Central memory CD8-positive, alpha-beta T cell (primary cell): Measurements from ENCODE around the gene PACS1.
A peak's percentile ranks its signal among the peaks of the same experiment; 100 is the strongest.
"Not testable (repeated sequence)": the region's sequence is repeated elsewhere in the genome, so short reads cannot be mapped to it uniquely, and the experiment has no call there.

Experiments used
- ATAC-seq: fragments of 150-1000 bp; cut with Tn5 transposase; replicated peaks from 2 replicates; pipeline ENCODE4 v1.10.0; 2022; ENCODE audit warnings: mild to moderate bottlenecking, moderate FRiP score, moderate number of reproducible peaks; ENCODE audit not compliant: poor library complexity, severe bottlenecking; ENCODE audit errors: extremely low read depth
- DNase-seq, 2 donors: peaks; one replicate each; pipeline ENCODE4 v3.0.0; 2021; ENCODE audit warnings: low spot score in 2 of 2
- H3K27ac Mint-ChIP-seq: one replicate; pipeline ENCODE4 v1.8.0; 2022; ENCODE audit warnings: low read depth, mild to moderate bottlenecking, moderate library complexity, mixed read lengths
- H3K27me3 Mint-ChIP-seq: one replicate; pipeline ENCODE4 v1.8.0; 2022; ENCODE audit warnings: mixed read lengths
- H3K36me3 Mint-ChIP-seq: one replicate; pipeline ENCODE4 v1.8.0; 2022; ENCODE audit warnings: mild to moderate bottlenecking, moderate library complexity, mixed read lengths; ENCODE audit not compliant: insufficient read depth
- H3K4me1 Mint-ChIP-seq: one replicate; pipeline ENCODE4 v1.8.0; 2022; ENCODE audit warnings: mixed read lengths
- H3K4me3 Mint-ChIP-seq: one replicate; pipeline ENCODE4 v1.8.0; 2022; ENCODE audit warnings: mild to moderate bottlenecking, moderate library complexity, mixed read lengths
- H3K9me3 Mint-ChIP-seq: one replicate; pipeline ENCODE4 v1.8.0; 2022; ENCODE audit warnings: mixed read lengths

PACS1 gene

GRCh38 chr11:66069715-66070603, at the start of gene PACS1:
Gene PACS1, plus strand, starts transcription at chr11:66070272. Its CDS starts 215 bp downstream, at chr11:66070487.
- H3K27ac Mint-ChIP-seq = peak within 1 kb of the TSS; percentile 97
- peak within 1 kb of the TSS; percentile 98 for H3K4me3 Mint-ChIP-seq
- peaks cover 56% of the 10 kb centered on the region for H3K36me3 Mint-ChIP-seq
- ATAC-seq (peak; percentile 66), DNase-seq (peak; percentile 57 to 70)
- H3K27me3 Mint-ChIP-seq = no peaks in the 10 kb centered on the region
- H3K9me3 Mint-ChIP-seq = no peaks in the 10 kb centered on the region
- peaks cover 57% of the 10 kb centered on the region for H3K4me1 Mint-ChIP-seq

GRCh38 chr11:66020618-66021357, 49.3 kb upstream of the PACS1 start:
- no peaks in the 10 kb centered on the region for H3K36me3 Mint-ChIP-seq
- no peak for DNase-seq

GRCh38 chr11:66022401-66023185, 47.5 kb upstream of the PACS1 start:
- Mint-ChIP-seq H3K4me3 (no peak overlapping the region), H3K9me3 (no peaks in the 10 kb centered on the region), H3K4me1 (peaks cover 9% of the 10 kb centered on the region), H3K27me3 (peaks cover 9% of the 10 kb centered on the region), H3K36me3 (no peaks in the 10 kb centered on the region), H3K27ac (no peak overlapping the region)
- DNase-seq (peak; percentile 59 to 76), ATAC-seq (peak; percentile 82)

More at GRCh38 chr11:66020618-66021357, 49.3 kb upstream of the PACS1 start:
- Mint-ChIP-seq H3K9me3 (no peaks in the 10 kb centered on the region), H3K27ac (no peak overlapping the region), H3K27me3 (peaks cover 9% of the 10 kb centered on the region), H3K4me3 (no peak overlapping the region), H3K4me1 (peaks cover 9% of the 10 kb centered on the region)
- no peak for ATAC-seq

- H3K9me3 Mint-ChIP-seq, H3K27ac Mint-ChIP-seq: not testable (repeated sequence)
These were observed 47.0 kb upstream of the PACS1 start for GRCh38 chr11:66023186-66023440.

GRCh38 chr11:66026017-66026529, 44.0 kb upstream of the PACS1 start, which contains the start of gene CATSPER1:
Gene CATSPER1, minus strand, starts transcription at chr11:66026479. Its CDS starts 100 bp downstream, at chr11:66026379.
- ATAC-seq = no peak
- H3K4me3 Mint-ChIP-seq = no peak within 1 kb of the TSS
- peaks cover 9% of the 10 kb centered on the region for H3K27me3 Mint-ChIP-seq
- no peak within 1 kb of the TSS for H3K27ac Mint-ChIP-seq
- peaks cover 7% of the 10 kb centered on the region for H3K4me1 Mint-ChIP-seq
- no peaks in the 10 kb centered on the region for H3K36me3 Mint-ChIP-seq
- DNase-seq = no peak
- no peaks in the 10 kb centered on the region for H3K9me3 Mint-ChIP-seq

More at GRCh38 chr11:66023186-66023440, 47.0 kb upstream of the PACS1 start:
- DNase-seq, H3K4me3 Mint-ChIP-seq, H3K36me3 Mint-ChIP-seq, H3K4me1 Mint-ChIP-seq, H3K27me3 Mint-ChIP-seq, ATAC-seq: not testable (repeated sequence)

- no peak overlapping the region for H3K27ac Mint-ChIP-seq
- H3K27me3 Mint-ChIP-seq = peaks cover 15% of the 10 kb centered on the region
- H3K9me3 Mint-ChIP-seq = no peaks in the 10 kb centered on the region
- no peaks in the 10 kb centered on the region for H3K36me3 Mint-ChIP-seq
- no peak overlapping the region for H3K4me3 Mint-ChIP-seq
- no peak for DNase-seq
- ATAC-seq = no peak
- H3K4me1 Mint-ChIP-seq = no peaks in the 10 kb centered on the region
These were observed 36.9 kb upstream of the PACS1 start for GRCh38 chr11:66032957-66033735.

- Mint-ChIP-seq H3K27ac (no peak overlapping the region), H3K27me3 (peaks cover 15% of the 10 kb centered on the region), H3K4me1 (no peaks in the 10 kb centered on the region), H3K36me3 (no peaks in the 10 kb centered on the region), H3K4me3 (no peak overlapping the region), H3K9me3 (no peaks in the 10 kb centered on the region)
- ATAC-seq = no peak
- no peak for DNase-seq
These were observed 34.3 kb upstream of the PACS1 start for GRCh38 chr11:66035653-66036333.

GRCh38 chr11:66036334-66036710, 33.8 kb upstream of the PACS1 start:
- peaks cover 15% of the 10 kb centered on the region for H3K27me3 Mint-ChIP-seq
- H3K4me1 Mint-ChIP-seq = no peaks in the 10 kb centered on the region
- ATAC-seq = no peak
- H3K4me3 Mint-ChIP-seq = no peak overlapping the region
- no peaks in the 10 kb centered on the region for H3K9me3 Mint-ChIP-seq
- no peak overlapping the region for H3K27ac Mint-ChIP-seq
- H3K36me3 Mint-ChIP-seq = no peaks in the 10 kb centered on the region
- DNase-seq = no peak

GRCh38 chr11:66037327-66037726, 32.7 kb upstream of the PACS1 start:
- Mint-ChIP-seq H3K27ac (no peak overlapping the region), H3K4me1 (no peaks in the 10 kb centered on the region), H3K27me3 (peaks cover 15% of the 10 kb centered on the region), H3K36me3 (no peaks in the 10 kb centered on the region), H3K9me3 (no peaks in the 10 kb centered on the region), H3K4me3 (no peak overlapping the region)
- DNase-seq (no peak), ATAC-seq (no peak)

GRCh38 chr11:66039765-66040164, 30.3 kb upstream of the PACS1 start:
- Mint-ChIP-seq H3K4me3 (no peak overlapping the region), H3K9me3 (no peaks in the 10 kb centered on the region), H3K27me3 (peaks cover 9% of the 10 kb centered on the region), H3K4me1 (peaks cover 4% of the 10 kb centered on the region), H3K27ac (no peak overlapping the region), H3K36me3 (peaks cover 1% of the 10 kb centered on the region)
- DNase-seq = no peak
- no peak for ATAC-seq

GRCh38 chr11:66042227-66042995, 27.7 kb upstream of the PACS1 start:
- ATAC-seq = no peak
- no peak for DNase-seq
- no peaks in the 10 kb centered on the region for H3K27me3 Mint-ChIP-seq
- H3K27ac Mint-ChIP-seq = no peak overlapping the region
- no peaks in the 10 kb centered on the region for H3K9me3 Mint-ChIP-seq
- H3K4me3 Mint-ChIP-seq = no peak overlapping the region
- peaks cover 3% of the 10 kb centered on the region for H3K36me3 Mint-ChIP-seq
- peaks cover 16% of the 10 kb centered on the region for H3K4me1 Mint-ChIP-seq
